OCI-LY7 (cell line): ENCODE data around the gene RELN.

Experiments
- EZH2phosphoT487 ChIP-seq: fragments of 200-600 bp; sonication (generic); IDR thresholded peaks from 2 replicates; pipeline ENCODE4 v1.6.1; 2018; ENCODE audit warnings: low read depth, borderline replicate concordance, mild to moderate bottlenecking, mixed run types, antibody characterized with exemption, low read length, moderate library complexity, mixed read lengths
- TF ChIP-seq, protein P1 (sequence below): fragments of 200-600 bp; sonication (generic); conservative IDR thresholded peaks from 2 replicates; pipeline ENCODE4 v1.5.1; 2014; ENCODE audit warnings: mild to moderate bottlenecking, antibody characterized with exemption, low read length, moderate library complexity, mixed read lengths

DNA sequence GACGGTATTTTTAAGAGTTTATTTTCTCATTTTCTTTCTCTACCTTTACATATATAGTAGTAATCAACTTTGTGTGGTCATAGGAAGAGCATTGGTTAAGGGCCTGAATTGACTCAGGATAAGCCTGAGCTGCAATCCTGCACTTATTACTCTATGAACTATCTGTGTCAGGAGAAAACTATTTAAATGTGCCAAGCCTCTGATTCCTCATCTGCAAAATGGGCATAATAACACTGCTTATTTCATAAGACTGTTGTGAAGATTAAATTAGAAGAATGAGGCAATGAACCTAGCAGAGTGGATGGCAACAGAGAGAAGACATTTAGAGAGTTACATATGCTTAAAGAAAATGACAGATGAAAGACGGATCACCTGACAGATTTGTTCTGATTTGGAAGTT is 175.5 kb downstream of the RELN start:
- TF ChIP-seq EZH2phosphoT487 = no peak
- TF ChIP-seq, protein P1, sequence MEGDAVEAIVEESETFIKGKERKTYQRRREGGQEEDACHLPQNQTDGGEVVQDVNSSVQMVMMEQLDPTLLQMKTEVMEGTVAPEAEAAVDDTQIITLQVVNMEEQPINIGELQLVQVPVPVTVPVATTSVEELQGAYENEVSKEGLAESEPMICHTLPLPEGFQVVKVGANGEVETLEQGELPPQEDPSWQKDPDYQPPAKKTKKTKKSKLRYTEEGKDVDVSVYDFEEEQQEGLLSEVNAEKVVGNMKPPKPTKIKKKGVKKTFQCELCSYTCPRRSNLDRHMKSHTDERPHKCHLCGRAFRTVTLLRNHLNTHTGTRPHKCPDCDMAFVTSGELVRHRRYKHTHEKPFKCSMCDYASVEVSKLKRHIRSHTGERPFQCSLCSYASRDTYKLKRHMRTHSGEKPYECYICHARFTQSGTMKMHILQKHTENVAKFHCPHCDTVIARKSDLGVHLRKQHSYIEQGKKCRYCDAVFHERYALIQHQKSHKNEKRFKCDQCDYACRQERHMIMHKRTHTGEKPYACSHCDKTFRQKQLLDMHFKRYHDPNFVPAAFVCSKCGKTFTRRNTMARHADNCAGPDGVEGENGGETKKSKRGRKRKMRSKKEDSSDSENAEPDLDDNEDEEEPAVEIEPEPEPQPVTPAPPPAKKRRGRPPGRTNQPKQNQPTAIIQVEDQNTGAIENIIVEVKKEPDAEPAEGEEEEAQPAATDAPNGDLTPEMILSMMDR = no peak
